GM21723 (cell line): ENCODE results near the gene TUB.

ENCODE experiments used
- ATAC-seq: cut with Tn5 transposase; IDR thresholded peaks from one replicate; pipeline ENCODE4 v1.9.1; 2021; ENCODE audit warnings: mild to moderate bottlenecking, moderate library complexity; ENCODE audit not compliant: unreplicated experiment

The TUB gene

DNA sequence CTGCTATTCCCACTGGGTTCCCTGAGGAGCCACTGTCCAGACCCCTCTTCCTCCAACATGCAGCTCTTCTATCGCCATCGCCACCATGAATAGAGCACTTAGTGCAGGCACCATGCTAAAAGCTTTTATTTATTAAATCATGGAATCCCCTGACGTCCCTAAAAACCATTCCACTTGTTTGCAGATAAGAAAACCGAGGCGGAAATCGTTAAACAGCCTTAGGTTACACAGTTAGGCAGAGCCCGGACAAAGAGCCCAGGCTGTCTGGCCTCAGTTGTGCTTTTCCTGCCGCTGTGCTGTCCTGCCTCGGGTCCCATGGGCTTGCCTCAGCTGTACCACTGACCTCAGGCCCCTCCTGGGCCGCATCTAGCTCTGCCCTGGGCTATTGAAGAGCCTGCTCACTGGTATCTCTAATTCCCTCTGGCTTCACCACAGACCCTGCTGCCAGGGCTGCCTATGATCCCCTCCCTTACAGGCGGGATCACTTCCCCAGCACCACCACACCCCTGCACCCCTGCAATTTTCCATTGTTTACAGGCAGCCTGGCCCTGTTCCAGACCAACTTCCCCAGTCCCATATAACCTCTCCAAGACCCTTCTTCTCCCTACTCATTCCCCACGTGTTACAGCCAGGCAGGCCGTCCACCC lies 13.0 kb upstream of the TUB start:
- ATAC-seq = no peak

DNA sequence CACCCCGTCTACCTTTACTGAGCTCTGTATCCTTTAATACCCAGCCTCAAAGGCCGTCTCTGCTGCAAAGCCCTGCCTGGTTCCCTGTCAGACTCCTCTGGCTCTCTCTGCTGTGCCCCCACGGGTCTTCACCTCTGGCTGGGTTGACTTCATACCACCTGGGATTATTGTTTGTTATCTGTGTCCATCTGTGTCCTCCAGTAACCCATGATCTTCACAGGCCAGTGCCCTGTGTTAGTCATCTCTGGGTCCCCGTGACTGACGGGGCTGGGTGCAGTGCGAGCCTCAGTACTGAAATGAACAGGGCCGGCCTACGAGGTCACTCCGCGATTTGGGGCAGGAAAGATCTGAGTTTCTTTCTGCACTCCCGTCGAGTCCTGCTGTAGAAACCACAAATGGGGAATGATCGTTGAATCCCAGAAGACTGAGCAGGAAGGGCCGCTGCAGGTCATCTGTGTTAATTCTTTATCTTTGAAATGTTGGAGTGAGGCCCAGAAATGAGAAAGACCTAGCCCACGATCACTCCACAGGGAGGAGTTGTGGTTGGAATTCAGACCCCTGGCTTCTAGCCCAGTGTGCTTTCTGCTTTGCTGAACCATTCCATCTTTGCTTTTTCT lies 12.3 kb upstream of the TUB start:
- no peak for ATAC-seq

DNA sequence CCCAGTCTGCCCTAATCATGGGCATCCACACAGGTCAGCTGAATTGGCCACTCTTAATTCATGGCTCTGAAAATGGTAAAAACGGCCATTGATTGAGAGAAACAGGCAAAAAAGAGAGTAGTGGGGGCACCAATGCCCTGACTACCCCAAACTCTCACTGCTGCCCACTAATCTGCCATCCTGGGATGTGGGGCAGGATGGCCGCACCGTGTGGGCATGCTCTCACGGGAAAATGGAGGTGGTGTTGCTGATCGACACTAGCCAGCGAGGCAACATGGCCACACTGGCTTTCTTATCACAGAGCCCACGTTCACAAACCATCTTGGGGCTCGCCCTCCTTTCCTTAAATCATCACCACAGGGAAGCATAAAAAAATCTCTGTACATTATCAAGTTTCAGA lies 11.2 kb upstream of the TUB start:
- ATAC-seq = no peak

DNA sequence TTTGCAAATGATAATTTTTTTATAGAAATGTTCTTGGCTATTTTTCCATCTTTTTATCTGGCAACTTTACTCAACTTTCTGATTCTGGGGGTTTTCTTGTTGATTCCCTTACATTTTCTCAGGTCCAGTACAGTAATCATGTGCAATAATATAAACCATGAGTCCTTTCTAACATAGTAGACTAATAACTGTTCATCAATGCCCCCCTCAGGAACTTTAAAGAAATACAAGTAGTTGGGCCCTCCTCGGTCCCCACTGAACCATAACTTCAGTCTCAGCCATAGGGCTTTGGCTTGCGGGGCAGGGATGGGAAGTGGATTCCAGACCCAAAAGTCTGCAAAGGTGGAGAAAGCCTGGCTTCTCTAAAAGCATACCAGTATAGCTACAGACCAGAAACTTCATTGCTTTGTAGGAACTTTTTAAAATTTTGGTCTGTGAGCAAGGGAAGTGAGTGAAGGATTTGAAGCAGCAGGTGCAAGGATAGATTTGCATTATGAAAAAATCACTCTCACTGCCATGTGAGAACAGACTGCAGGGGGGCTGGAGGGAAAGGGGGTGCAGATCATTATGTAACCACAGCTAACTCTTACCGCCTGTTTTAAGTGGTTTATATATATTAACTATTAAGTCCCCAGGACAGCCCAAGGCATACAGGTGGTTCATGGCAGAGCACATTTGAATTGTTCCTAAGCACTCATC lies 10.4 kb upstream of the TUB start:
- ATAC-seq = no peak

DNA sequence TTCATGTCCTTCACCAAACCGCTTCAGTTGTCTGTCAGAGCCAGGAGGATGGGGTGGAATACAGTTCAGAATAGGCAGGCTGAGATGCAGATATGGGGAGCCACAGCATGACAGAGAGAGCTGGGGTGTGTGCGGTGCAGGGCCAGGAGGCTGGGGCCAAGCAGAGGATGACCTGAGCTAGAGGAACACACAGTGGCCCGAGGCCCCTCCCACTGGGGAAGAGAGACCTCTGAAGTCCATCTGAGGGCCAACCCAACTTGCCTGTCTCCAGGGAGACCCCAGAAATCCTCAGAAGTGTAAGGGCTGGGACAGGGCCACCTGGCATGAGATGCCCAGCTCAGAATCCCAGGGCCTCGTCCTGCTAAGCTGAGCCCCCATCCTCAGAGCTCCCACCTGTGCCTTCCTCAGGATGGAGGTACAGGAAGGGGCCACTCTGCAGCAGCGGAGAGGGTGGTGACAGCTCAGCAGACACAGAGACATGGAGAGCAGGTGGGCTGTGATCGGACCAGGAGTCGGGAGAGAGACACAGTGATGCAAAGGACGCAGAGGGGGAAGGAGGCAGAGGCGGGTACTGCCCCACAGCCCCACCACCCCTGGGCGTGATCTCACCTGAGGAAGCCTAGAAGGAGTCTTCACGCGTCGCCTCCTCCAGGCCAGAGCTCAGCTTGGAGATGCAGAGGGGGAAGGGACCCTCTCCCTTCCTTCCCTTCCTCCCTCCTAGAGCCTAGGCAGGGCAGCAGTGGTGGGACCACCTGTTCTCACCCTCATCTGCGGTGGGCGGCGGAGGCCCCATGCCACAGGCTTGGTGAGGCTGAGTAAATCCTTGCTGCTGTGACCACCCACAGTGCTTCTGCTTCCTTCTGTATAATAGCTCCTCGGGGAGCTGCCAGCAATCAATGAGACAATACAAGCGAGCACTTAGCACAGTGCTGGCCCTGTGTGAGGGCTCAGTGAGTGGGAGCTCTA lies 9.1 kb upstream of the TUB start:
- no peak for ATAC-seq

DNA sequence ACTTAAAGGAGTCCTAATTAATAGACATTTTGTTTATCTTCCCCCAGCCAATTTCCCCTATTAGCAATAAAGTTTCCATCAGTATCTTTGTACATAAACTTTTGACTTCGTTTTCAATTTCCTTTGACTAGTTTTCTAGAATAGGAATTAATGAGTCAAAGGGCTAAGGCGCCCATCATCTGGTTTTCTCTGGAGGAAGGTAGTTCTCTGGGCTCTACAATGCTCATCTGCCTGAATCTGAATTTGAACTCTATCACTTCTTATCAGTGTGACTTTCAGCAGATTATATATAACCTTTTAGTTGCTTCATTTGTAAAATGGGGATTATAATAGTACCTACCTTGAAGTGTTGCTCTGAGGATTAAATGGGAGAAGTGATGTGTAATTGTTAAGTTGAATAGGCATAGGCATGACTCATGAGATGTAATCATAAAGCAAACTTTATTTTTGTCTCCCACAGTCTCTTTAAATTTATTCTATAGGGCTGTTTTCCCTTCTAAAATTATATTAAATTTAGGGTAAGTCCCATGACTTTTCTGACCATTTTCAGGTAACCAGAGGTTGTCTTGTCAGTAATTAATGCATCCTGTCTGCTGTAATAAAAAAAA lies 5.8 kb upstream of the TUB start:
- no peak for ATAC-seq

DNA sequence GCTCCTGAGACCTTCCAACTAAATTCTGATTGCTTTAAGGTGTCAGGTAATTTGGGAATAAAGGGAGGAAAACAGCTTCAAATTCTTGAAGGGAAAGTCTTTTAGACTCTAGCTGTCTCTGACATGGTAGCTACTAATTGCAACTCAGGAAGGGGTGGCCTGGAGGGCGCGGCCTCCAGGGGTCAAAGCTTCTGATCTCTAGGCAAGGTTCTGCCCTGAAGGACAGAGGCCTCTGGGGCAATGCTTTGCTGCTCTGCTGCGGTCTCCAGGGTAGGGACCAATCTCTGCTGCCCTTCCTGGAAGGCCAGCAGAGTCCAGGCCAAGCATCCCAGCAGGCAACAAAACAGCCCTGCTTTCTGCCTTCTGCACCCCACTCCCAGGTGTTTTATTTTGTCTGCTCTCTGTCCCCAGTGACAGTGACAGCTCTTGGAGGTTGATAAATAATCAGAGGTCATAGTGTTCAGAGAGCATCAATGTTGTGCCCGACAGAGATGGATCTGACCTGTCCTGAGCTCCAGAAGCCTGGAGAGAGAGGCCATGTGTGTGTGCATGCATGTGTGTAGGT lies 1.8 kb upstream of the TUB start:
- ATAC-seq = no peak

DNA sequence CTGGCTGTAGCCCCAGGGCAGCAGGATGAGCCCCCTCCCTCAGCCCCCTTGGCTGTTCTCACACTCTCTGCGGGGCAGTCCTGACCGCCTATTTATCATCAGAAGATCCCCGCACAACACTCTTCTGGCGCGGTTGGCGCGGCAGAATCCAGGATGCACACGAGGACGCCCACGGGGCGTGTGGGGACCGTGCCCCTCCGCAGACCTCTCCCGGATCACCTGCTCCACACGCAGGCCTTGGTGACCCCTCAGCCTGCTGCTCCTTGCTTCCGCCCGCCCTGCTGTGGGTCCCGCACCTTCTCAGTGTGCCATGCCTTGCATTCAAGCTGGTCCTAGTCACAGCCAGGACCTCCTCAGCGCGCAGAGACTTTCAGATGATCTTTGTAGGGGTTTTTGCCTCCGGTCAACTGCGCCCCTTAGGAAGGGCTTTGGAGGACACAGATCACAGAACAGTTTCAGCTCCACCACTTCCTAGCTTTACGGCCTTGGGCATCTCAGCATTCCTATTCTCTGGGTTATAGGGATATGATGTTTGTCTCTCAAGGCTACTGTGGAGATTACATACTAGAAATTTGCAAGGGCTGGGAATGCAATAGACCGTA lies 841 bp upstream of the TUB start:
- no peak for ATAC-seq

DNA sequence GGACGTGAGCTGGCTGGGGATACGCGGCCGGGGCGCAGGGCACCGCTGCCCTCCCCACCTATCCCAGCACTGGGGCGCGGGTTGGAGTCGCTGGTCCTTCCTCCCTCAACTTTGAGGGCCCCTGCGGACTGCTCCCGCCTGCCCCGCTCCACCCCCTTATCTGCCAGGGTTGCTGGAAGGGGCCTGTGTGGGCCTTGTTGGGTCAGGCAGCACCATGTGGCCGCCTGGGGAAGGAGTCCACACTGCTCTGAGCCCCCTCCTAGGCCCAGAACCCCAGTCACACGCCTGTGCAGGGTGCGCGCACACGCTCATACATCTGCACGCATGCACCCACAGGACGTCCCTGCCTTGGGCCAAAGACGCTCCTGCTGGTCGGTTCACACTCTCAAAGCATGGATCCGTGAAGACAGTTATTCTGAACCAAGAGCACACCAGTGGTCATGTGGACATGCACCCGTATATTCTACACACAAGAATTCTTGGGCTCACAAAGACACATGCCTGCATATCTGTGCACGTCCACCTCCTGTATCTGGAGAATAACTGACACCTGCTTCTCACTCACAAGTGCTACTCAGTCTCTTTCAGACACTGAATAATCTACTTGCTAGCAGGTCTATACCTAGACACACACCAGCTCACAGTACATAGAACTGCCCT lies 710 bp downstream of the TUB start:
- ATAC-seq = no peak

DNA sequence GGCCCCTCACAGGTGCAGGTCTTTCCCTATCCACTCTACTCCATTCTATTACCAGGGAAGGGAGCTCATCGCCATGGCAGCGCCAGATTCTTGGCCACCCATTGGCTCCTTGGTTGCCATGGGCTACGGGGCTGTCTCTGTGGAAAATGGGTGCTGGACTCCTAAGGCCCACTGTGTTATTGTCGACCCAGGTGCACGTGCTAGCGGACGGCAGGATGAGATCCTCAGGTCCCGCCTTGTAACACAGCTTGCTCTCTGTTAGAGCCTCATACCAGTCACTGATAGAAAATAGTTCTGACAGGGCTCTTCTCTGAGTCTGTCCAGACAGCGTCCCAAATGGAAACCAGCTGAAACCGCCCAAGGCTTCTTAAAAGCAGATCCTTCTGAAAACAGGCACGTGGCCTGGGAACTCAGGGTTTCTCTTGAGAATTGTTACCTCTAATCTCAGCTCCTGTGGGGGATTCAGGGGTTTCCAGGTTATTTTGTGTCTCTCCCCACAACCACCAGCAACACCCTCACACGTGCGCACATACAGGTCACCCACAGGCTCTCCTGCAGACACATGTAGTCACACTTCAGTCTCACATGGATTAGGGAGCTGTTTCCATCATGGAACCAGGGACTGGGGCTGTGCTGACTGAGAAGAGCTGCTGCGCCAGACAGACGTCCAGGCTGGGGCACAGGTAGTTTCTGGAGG lies 1.5 kb downstream of the TUB start:
- no peak for ATAC-seq

DNA sequence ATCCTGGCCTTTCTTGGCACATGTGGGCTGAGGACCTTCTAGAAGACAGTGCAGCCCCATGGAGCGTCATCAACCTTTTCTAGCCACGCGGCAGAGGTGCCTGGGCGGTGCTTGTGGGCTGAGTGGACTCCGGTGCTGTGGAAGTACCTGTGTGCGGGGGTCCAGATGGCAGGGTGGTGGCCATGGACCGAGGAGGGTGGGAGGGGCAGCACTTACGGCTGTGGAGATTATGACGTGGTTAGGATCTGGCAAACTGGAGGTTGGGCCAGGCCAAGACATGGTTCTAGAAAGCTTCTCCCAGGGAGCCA lies 2.0 kb downstream of the TUB start:
- ATAC-seq = no peak

DNA sequence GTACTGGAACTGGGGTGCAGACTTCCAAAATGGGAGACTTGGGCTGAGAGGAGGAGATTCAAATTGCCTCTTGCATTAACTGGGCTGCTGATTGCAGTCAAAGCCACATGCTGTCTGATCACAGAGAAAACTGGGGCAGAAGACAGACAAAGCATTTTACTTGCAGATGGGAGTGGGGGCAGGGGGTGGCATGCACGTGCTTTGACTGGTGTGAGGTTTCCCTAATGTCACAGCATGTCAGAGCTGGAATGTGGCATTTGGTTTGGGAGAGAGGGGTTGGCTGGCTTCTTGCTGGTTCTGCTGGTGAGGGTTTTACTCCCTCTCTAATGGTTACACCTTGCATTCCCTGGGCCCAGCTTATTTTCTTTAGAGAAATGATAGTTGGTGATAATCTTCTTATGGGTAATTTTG lies 2.9 kb downstream of the TUB start:
- ATAC-seq = no peak

DNA sequence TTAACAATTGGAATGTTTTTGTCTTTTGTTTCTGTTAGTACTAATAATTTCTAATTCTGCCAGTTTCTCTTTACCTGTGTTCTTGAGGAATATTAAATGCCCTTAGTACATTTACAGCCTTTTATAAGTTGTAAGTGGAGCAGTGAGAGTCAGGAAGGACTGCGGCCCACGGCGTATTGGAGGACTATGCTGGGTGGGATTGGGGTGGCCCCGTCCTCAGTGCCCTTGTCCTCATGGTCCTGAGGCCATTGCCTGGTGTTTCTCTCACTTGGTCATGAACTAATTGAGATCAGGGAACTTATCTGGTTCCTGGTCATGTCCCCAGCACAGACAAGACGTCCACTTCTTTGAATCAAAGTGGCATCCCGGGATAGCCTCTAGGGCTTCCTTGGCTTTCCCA lies 3.3 kb downstream of the TUB start:
- ATAC-seq = no peak

DNA sequence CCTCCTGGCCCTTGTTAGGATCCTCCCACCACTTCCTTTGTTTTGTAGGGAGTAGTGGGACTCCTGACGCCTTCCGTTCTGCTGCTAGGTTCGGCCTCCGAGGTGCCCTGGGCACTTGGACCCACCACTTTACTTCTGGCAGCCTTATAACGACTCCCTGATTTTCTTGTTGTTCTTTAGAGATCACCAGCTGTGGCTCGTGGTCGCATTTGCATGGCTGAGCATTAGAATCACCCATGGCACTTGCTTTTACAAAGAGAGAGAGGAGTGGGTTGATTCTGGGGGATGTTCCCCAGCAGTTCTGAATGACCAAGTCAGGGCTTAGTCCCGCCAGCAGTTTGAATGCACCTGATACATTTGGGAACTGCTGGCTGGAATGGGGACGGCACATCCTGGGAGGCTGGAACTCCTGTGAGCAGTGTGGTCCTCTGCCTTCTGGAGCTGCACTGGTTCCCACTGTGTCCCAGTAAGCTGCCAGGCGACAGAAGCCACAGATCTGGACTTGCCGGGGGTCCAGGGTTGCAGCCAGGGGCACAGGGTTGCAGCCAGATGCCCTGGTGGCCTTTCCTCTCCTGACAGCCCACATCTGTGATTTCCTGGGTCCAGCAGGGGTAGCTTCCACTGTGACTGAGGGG lies 4.1 kb downstream of the TUB start:
- no peak for ATAC-seq

DNA sequence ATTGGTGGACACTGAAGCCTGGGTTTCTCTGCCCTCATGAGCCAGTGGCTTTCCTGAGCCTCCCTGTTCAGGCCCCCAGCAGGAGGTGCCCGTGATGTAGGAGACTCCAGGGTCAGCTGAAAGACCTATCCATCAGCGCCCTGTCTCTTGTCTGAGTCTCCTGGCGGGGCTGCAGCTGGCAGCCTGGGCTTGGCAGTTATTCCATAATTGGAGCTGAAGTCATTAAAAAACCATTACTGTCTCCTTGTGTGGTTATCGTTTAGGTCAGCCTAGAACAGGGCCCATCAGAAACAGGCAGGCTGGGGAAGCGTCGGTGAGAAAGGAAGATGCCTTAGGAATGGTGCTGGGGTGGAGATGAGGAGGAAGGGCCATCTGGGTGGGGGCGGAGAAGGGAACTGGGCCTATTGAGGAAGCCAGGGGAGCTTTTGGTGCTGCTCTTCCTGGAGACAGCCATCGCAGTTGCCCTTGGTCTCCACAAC lies 5.0 kb downstream of the TUB start:
- no peak for ATAC-seq

DNA sequence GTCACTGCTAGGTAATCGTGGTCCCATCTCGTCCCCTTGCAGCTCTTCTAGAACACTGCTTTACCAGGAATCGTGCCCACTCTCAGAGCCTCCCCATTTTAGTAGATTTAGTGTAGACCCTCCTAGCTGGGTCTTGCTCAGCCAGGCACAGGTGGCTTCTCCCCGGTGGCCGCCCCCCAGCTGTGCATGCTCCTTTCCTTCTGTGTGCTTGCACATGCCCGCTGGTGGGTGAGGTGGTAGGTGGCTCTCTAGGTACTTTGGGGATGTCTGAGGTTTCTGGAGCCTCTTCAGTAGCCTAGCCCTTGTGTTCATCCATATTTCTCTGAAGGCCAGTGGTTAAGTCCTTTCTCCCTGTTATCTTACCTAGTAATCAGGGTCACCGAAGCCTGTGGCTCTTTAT lies 5.6 kb downstream of the TUB start:
- ATAC-seq = no peak

DNA sequence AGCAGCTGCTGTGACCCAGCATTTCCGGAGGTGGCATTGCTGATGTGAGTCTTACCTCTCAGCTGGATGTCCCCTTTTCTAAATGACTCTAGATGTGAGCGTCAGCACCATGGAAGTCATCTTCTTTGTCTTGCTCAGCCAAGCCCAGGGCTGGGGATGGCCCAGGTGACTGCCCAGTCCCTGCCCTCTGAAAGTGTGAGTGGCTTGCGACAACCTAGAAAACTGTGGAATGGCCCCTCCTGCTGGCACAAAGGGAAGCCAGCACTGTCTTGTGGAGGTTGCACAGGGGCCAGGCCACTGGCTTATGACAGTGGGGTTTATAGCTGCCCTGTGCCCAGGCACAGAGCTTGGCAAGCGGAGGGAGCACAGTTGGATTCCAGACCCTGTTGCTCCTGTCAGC lies 6.2 kb downstream of the TUB start:
- no peak for ATAC-seq

DNA sequence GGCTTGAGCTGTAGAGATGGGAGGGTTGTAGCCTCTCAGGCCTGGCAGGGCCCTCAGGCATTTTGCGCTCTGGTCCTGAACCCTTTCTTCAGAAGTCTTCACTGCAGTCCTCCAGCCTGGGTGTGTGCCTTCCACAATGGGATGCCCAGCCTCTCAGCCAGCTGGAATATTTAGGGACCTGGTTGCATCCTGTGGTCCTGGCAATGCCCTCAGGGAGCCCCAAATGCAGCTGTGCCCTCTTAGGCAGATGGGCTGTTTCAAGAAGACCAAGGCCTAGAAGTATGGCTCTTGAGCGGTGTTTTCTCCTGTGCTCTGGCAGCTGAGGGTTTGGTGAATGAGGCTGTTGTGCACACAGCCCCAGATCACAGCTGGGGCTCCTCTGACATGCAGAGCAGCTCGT lies 6.7 kb downstream of the TUB start:
- no peak for ATAC-seq
